Panc1 (cell line): Measurements from ENCODE around the gene POLR3E. TPM values are rescaled to one million over a fixed set of nuclear protein-coding genes. Genes with fewer than 3 reads are reported as not detected.

ENCODE experiments used
- ATAC-seq: fragments of 200-7000 bp; cut with Tn5 transposase; 2 replicates; pipeline ENCODE4 v1.9.1; 2020; ENCODE audit warnings: mild to moderate bottlenecking, moderate library complexity
- BruUV-seq: library from RNA; stranded (reverse); fragments of 400-500 nt; replicated peaks from 2 replicates; lab custom pipeline; 2021; lab: Mats Ljungman, UMichigan
- CTCF ChIA-PET: fragments of 300-600 bp; sonication (Branson Sonifier 250); formaldehyde crosslinking; loops from one replicate; lab custom pipeline; 2022; ENCODE audit warnings: antibody characterized with exemption; lab: Charles Lee
- POLR2A ChIA-PET: fragments of 300-600 bp; sonication (Branson Sonifier 250); formaldehyde crosslinking; loops from one replicate; lab custom pipeline; 2022; ENCODE audit warnings: antibody characterized with exemption; lab: Charles Lee
- DNase-seq: peaks from one replicate; pipeline ENCODE4 v3.0.0-alpha.2; 2010; ENCODE audit warnings: low read depth, low spot score
- H3K27ac ChIP-seq: 2 replicates; pipeline ENCODE4 v1.5.1; 2011; ENCODE audit warnings: mild to moderate bottlenecking, low read length, inconsistent platforms
- H3K27me3 ChIP-seq: fragments of 200-500 bp; sonication (Bioruptor generic); 2 replicates; pipeline ENCODE4 v1.6.0; 2014; ENCODE audit warnings: low read length, inconsistent platforms; ENCODE audit not compliant: control insufficient read depth, insufficient read depth
- H3K36me3 ChIP-seq: fragments of 200-500 bp; sonication (Bioruptor generic); 2 replicates; pipeline ENCODE4 v1.5.1; 2014; ENCODE audit warnings: inconsistent platforms, mild to moderate bottlenecking, low read length, moderate library complexity; ENCODE audit not compliant: control insufficient read depth, insufficient read depth
- H3K4me1 ChIP-seq: 2 replicates; pipeline ENCODE4 v1.5.1; 2011; ENCODE audit warnings: inconsistent platforms, mild to moderate bottlenecking, low read length, moderate library complexity; ENCODE audit not compliant: control insufficient read depth, insufficient read depth
- H3K4me3 ChIP-seq, 2 experiments: 2 replicates each; pipeline ENCODE4 v1.5.1; 2011 to 2012; ENCODE audit warnings: low read depth in 2 of 2, low read length in 2 of 2, mild to moderate bottlenecking in 2 of 2, inconsistent platforms in 1 of 2, moderate library complexity in 1 of 2
- H3K9me3 ChIP-seq: fragments of 200-500 bp; sonication (Bioruptor generic); 2 replicates; pipeline ENCODE4 v1.5.1; 2014; ENCODE audit warnings: low read depth, mild to moderate bottlenecking, inconsistent platforms, low read length, moderate library complexity; ENCODE audit not compliant: control insufficient read depth, insufficient read depth
- CTCF ChIP-seq: fragments of 450-650 bp; IDR thresholded peaks from 2 replicates; pipeline ENCODE4 v1.5.1; 2017; ENCODE audit warnings: mild to moderate bottlenecking
- POLR2AphosphoS5 ChIP-seq: IDR thresholded peaks from 2 replicates; pipeline ENCODE4 v1.6.1; 2012; ENCODE audit warnings: mild to moderate bottlenecking, low read depth, low read length, moderate library complexity
- REST ChIP-seq, 2 experiments: IDR thresholded peaks; 2 replicates each; pipeline ENCODE4 v1.6.1; 2011 to 2012; ENCODE audit warnings: low read depth in 2 of 2, control low read depth in 1 of 2, low read length in 1 of 2, mild to moderate bottlenecking in 1 of 2, moderate library complexity in 1 of 2; ENCODE audit not compliant: insufficient read depth in 1 of 2
- SIN3A ChIP-seq: IDR thresholded peaks from 2 replicates; pipeline ENCODE4 v1.6.1; 2012; ENCODE audit warnings: low read depth, mild to moderate bottlenecking, low read length, moderate library complexity, borderline replicate concordance; ENCODE audit not compliant: insufficient read depth
- TCF7L2 ChIP-seq: IDR thresholded peaks from 2 replicates; pipeline ENCODE4 v1.6.1; 2011; ENCODE audit warnings: mild to moderate bottlenecking, low read depth, low read length, inconsistent platforms
- in situ Hi-C: cut with HindIII; loops from 2 replicates; pipeline ENCODE4 v1.10.0; 2016; ENCODE audit warnings: low sequenced_read_pairs, low pct_unique_long_range_greater_than_20kb
- intact Hi-C: fragments of 100-400 bp; cut with micrococcal nuclease; formaldehyde crosslinking; loops from one replicate; pipeline ENCODE4 v1.10.0; 2022; ENCODE audit not compliant: unreplicated experiment
- total RNA-seq: library from RNA; stranded (reverse); gene quantifications from one replicate; pipeline ENCODE4 v1.2.1, GENCODE V29; 2021; ENCODE audit not compliant: unreplicated experiment

POLR3E gene
- total RNA-seq, 1 experiment from 2014 or later: 45.2 TPM

- no peaks in the 10 kb centered on the region for H3K27me3 ChIP-seq
- ATAC-seq: no peak
- ChIA-PET CTCF (no interaction called here), POLR2A (no interaction called here)
- H3K9me3 ChIP-seq: no peaks in the 10 kb centered on the region
- H3K4me3 ChIP-seq: no peak overlapping the region
- intact Hi-C loops: no loop called here
- in situ Hi-C loops: no loop called here
- H3K4me1 ChIP-seq: peaks cover 5% of the 10 kb centered on the region; the same call in 1 of the 2 replicates
- no peak for TF ChIP-seq SIN3A
- no peak for TF ChIP-seq TCF7L2
- TF ChIP-seq POLR2AphosphoS5: no peak
- TF ChIP-seq REST (IDR thresholded peaks at IDR 0.05; ENCODE audit: insufficient read depth in 1 of 2, low read depth in 2 of 2, low read length in 1 of 2): no peak
- TF ChIP-seq CTCF: no peak
- no peak overlapping the region for H3K27ac ChIP-seq
- H3K36me3 ChIP-seq: no peaks in the 10 kb centered on the region; the same call in 1 of the 2 replicates
- no TSS peak for BruUV-seq
- DNase-seq: no peak
Measured at GRCh38 chr16:22355487-22355908, 58.3 kb downstream of the POLR3E start.

GRCh38 chr16:22356930-22357634 lies 59.9 kb downstream of the POLR3E start:
- no peak for ATAC-seq
- in situ Hi-C loops: no loop called here

GRCh38 chr16:22357635-22357971 lies 60.4 kb downstream of the POLR3E start:
- no TSS peak for BruUV-seq
- H3K4me3 ChIP-seq: no peak overlapping the region
- H3K27ac ChIP-seq: no peak overlapping the region
- peaks cover 11% of the 10 kb centered on the region for H3K4me1 ChIP-seq
- H3K9me3 ChIP-seq: no peaks in the 10 kb centered on the region
- ChIA-PET POLR2A (no interaction called here), CTCF (interaction anchor here (0.7 kb wide), 1 partner anchor 79 kb away, joined by 3 read pairs; no protein-coding TSS in a partner anchor)
- no peak for DNase-seq
- in situ Hi-C loops (no loop called here), intact Hi-C loops (no loop called here)
- H3K27me3 ChIP-seq: no peaks in the 10 kb centered on the region
- H3K36me3 ChIP-seq: no peaks in the 10 kb centered on the region; the same call in 1 of the 2 replicates
- no peak for TF ChIP-seq REST (IDR thresholded peaks at IDR 0.05; ENCODE audit: insufficient read depth in 1 of 2, low read depth in 2 of 2, low read length in 1 of 2)
- TF ChIP-seq SIN3A: no peak
- no peak for TF ChIP-seq POLR2AphosphoS5
- TF ChIP-seq CTCF: no peak
- TF ChIP-seq TCF7L2: no peak
- ATAC-seq: no peak

More at GRCh38 chr16:22356930-22357634, 59.9 kb downstream of the POLR3E start:
- DNase-seq: no peak
- no peaks in the 10 kb centered on the region for H3K9me3 ChIP-seq
- no peaks in the 10 kb centered on the region; the same call in 1 of the 2 replicates for H3K36me3 ChIP-seq
- no TSS peak for BruUV-seq
- no peak for TF ChIP-seq SIN3A
- intact Hi-C loops: no loop called here
- ChIA-PET POLR2A (no interaction called here), CTCF (interaction anchor here (0.7 kb wide), 1 partner anchor 80 kb away, joined by 3 read pairs; no protein-coding TSS in a partner anchor)
- H3K4me1 ChIP-seq: peaks cover 11% of the 10 kb centered on the region
- H3K27ac ChIP-seq: no peak overlapping the region
- no peaks in the 10 kb centered on the region for H3K27me3 ChIP-seq
- H3K4me3 ChIP-seq: no peak overlapping the region
